GM23338 (cell line): ENCODE results near the gene TAF4B. TPM values are rescaled to one million over a fixed set of nuclear protein-coding genes. Genes with fewer than 3 reads are reported as not detected.

Experiments used
- ATAC-seq: fragments of 200-7000 bp; cut with Tn5 transposase; 3 replicates; pipeline ENCODE4 v1.9.1; 2020
- DNase-seq: peaks from one replicate; pipeline ENCODE4 v3.0.0-alpha.2; 2015; ENCODE audit warnings: low spot score
- H2AFZ ChIP-seq: fragments of 200-600 bp; sonication (generic); 2 replicates; pipeline ENCODE4 v1.8.0; 2016; ENCODE audit warnings: antibody characterized with exemption, mild to moderate bottlenecking, moderate library complexity
- H3F3A ChIP-seq: fragments of 200-600 bp; sonication (generic); replicated peaks from 2 replicates; pipeline ENCODE4 v1.8.0; 2017; ENCODE audit warnings: antibody characterized with exemption, mixed run types, low read depth
- H3K27ac ChIP-seq: fragments of 200-600 bp; sonication (generic); 2 replicates; pipeline ENCODE4 v1.6.1; 2016; ENCODE audit warnings: low read depth
- H3K27me3 ChIP-seq: fragments of 200-600 bp; sonication (generic); 2 replicates; pipeline ENCODE4 v1.8.0; 2016; ENCODE audit warnings: mild to moderate bottlenecking, mixed run types, moderate library complexity; ENCODE audit not compliant: insufficient read depth
- H3K36me3 ChIP-seq: fragments of 200-600 bp; sonication (generic); 2 replicates; pipeline ENCODE4 v1.8.0; 2016; ENCODE audit warnings: mild to moderate bottlenecking; ENCODE audit not compliant: insufficient read depth
- H3K4me1 ChIP-seq: fragments of 200-600 bp; sonication (generic); 2 replicates; pipeline ENCODE4 v1.8.0; 2016; ENCODE audit warnings: mild to moderate bottlenecking, moderate library complexity; ENCODE audit not compliant: insufficient read depth
- H3K4me2 ChIP-seq: fragments of 200-600 bp; sonication (generic); 2 replicates; pipeline ENCODE4 v1.7.1; 2017; ENCODE audit warnings: mixed run types
- H3K4me3 ChIP-seq: fragments of 200-600 bp; sonication (generic); 2 replicates; pipeline ENCODE4 v1.6.1; 2016; ENCODE audit warnings: mixed run types
- H3K79me2 ChIP-seq: fragments of 200-600 bp; sonication (generic); replicated peaks from 2 replicates; pipeline ENCODE4 v1.8.0; 2017; ENCODE audit warnings: mild to moderate bottlenecking; ENCODE audit not compliant: insufficient read depth
- H3K9me2 ChIP-seq: fragments of 200-600 bp; sonication (generic); 2 replicates; pipeline ENCODE4 v1.8.0; 2017; ENCODE audit not compliant: insufficient read depth
- H4K20me1 ChIP-seq: fragments of 200-600 bp; sonication (generic); replicated peaks from 2 replicates; pipeline ENCODE4 v1.8.0; 2017; ENCODE audit warnings: mild to moderate bottlenecking; ENCODE audit not compliant: insufficient read depth
- H3K27ac Mint-ChIP-seq: 2 replicates; pipeline ENCODE4 v1.8.0; 2020; ENCODE audit warnings: inconsistent platforms, mild to moderate bottlenecking, moderate library complexity, mixed read lengths
- H3K27me3 Mint-ChIP-seq: 3 replicates; pipeline ENCODE4 v1.8.0; 2022; ENCODE audit warnings: low read depth, mild to moderate bottlenecking, moderate library complexity, mixed read lengths, inconsistent platforms; ENCODE audit not compliant: insufficient read depth, poor library complexity
- H3K36me3 Mint-ChIP-seq: 3 replicates; pipeline ENCODE4 v1.8.0; 2021; ENCODE audit warnings: low read depth, mild to moderate bottlenecking, inconsistent platforms, moderate library complexity, mixed read lengths
- H3K4me1 Mint-ChIP-seq: 3 replicates; pipeline ENCODE4 v1.8.0; 2020; ENCODE audit warnings: mild to moderate bottlenecking, inconsistent platforms, mixed read lengths
- H3K4me3 Mint-ChIP-seq: 3 replicates; pipeline ENCODE4 v1.8.0; 2021; ENCODE audit warnings: moderate library complexity, mild to moderate bottlenecking, inconsistent platforms, mixed read lengths
- H3K9me3 Mint-ChIP-seq: 3 replicates; pipeline ENCODE4 v1.8.0; 2020; ENCODE audit warnings: moderate library complexity, mild to moderate bottlenecking, inconsistent platforms, mixed read lengths
- CREB1 ChIP-seq: fragments of 250-450 bp; sonication (Bioruptor Pico); IDR thresholded peaks from 2 replicates; pipeline ENCODE4 v1.5.0; 2020; ENCODE audit warnings: low read depth, mild to moderate bottlenecking, moderate library complexity
- CTCF ChIP-seq, 2 experiments: fragments of 200-600 bp in 1 of 2; sonication (generic) in 1 of 2; conservative IDR thresholded peaks; 2 replicates each; pipeline versions ENCODE4 v1.5.1 to v1.6.1; 2016 to 2017; ENCODE audit warnings: antibody characterized with exemption in 2 of 2, low read depth in 2 of 2, mild to moderate bottlenecking in 2 of 2, moderate library complexity in 1 of 2
- ETS1 ChIP-seq: IDR thresholded peaks from 2 replicates; pipeline ENCODE4 v1.6.1; 2016; ENCODE audit warnings: antibody characterized with exemption
- EZH2 ChIP-seq: fragments of 200-600 bp; sonication (generic); IDR thresholded peaks from one replicate; pipeline ENCODE4 v1.8.0; 2017; ENCODE audit warnings: antibody characterized with exemption, mild to moderate bottlenecking, low read depth; ENCODE audit not compliant: unreplicated experiment
- EZH2phosphoT487 ChIP-seq: fragments of 200-600 bp; sonication (generic); IDR thresholded peaks from one replicate; pipeline ENCODE4 v1.8.1; 2018; ENCODE audit warnings: antibody characterized with exemption; ENCODE audit not compliant: unreplicated experiment
- JUNB ChIP-seq: IDR thresholded peaks from one replicate; pipeline ENCODE4 v1.6.1; 2016; ENCODE audit warnings: antibody characterized with exemption; ENCODE audit not compliant: unreplicated experiment
- NANOG ChIP-seq: IDR thresholded peaks from 2 replicates; pipeline ENCODE4 v1.6.1; 2016; ENCODE audit warnings: antibody characterized with exemption, borderline replicate concordance
- POLR2AphosphoS5 ChIP-seq: IDR thresholded peaks from 2 replicates; pipeline ENCODE4 v1.6.1; 2016; ENCODE audit warnings: antibody characterized with exemption, low read depth
- STAT1 ChIP-seq: IDR thresholded peaks from one replicate; pipeline ENCODE4 v1.6.1; 2016; ENCODE audit warnings: antibody characterized with exemption; ENCODE audit not compliant: unreplicated experiment
- ZNF114 ChIP-seq: fragments of 250-450 bp; sonication (Bioruptor Pico); IDR thresholded peaks from 2 replicates; pipeline ENCODE4 v1.5.0; 2020; ENCODE audit warnings: mild to moderate bottlenecking, moderate library complexity
- ZNF331 ChIP-seq: fragments of 250-450 bp; sonication (Bioruptor Pico); IDR thresholded peaks from 2 replicates; pipeline ENCODE4 v1.5.0; 2020; ENCODE audit warnings: low read depth, mild to moderate bottlenecking, moderate library complexity
- ZNF462 ChIP-seq: fragments of 250-450 bp; sonication (Bioruptor Pico); IDR thresholded peaks from 2 replicates; pipeline ENCODE4 v1.5.0; 2020; ENCODE audit warnings: mild to moderate bottlenecking, moderate library complexity
- polyA plus RNA-seq: library from polyadenylated mRNA; unstranded; fragments of >200 nt; fragmentation: Nextera tagmentation; extraction: Ambion mirVana; gene quantifications from 2 replicates; pipeline ENCODE4 v1.2.1, GENCODE V29; 2016
- total RNA-seq: library from RNA; depleted of rRNA; stranded (reverse); fragments of >200 nt; shearing (Covaris generic); gene quantifications from 2 replicates; pipeline ENCODE4 v1.2.3, GENCODE V29; 2014
- TF ChIP-seq, protein P1 (sequence below): IDR thresholded peaks from one replicate; pipeline ENCODE4 v1.6.1; 2018; ENCODE audit warnings: antibody characterized with exemption; ENCODE audit not compliant: unreplicated experiment

The TAF4B gene
- total and polyA plus RNA-seq, 2 experiments from 2014 or later, result 9.4 to 27.3 TPM

- Histone ChIP-seq H3K27me3 (no peaks in the 10 kb centered on the region), H3K9me2 (no peaks in the 10 kb centered on the region), H3F3A (no peaks in the 10 kb centered on the region), H3K79me2 (no peaks in the 10 kb centered on the region), H3K4me1 (no peaks in the 10 kb centered on the region), H4K20me1 (no peaks in the 10 kb centered on the region), H3K4me3 (no peak overlapping the region), H3K36me3 (peaks cover 17% of the 10 kb centered on the region), H3K27ac (no peak overlapping the region; the same call in 1 of the 2 replicates), H3K4me2 (no peak overlapping the region), H2AFZ (no peak overlapping the region)
- ATAC-seq (no peak), DNase-seq (no peak)
- Mint-ChIP-seq H3K27ac (peak overlapping the region; percentile 8; the same call in 1 of the 2 replicates), H3K4me1 (no peaks in the 10 kb centered on the region), H3K27me3 (no peaks in the 10 kb centered on the region), H3K36me3 (peaks cover 14% of the 10 kb centered on the region; the same call in 2 of the 3 replicates), H3K9me3 (no peaks in the 10 kb centered on the region), H3K4me3 (no peak overlapping the region)
- TF ChIP-seq JUNB, result no peak
- no peak for TF ChIP-seq ZNF462
- TF ChIP-seq POLR2AphosphoS5, result no peak
- TF ChIP-seq, protein P1, sequence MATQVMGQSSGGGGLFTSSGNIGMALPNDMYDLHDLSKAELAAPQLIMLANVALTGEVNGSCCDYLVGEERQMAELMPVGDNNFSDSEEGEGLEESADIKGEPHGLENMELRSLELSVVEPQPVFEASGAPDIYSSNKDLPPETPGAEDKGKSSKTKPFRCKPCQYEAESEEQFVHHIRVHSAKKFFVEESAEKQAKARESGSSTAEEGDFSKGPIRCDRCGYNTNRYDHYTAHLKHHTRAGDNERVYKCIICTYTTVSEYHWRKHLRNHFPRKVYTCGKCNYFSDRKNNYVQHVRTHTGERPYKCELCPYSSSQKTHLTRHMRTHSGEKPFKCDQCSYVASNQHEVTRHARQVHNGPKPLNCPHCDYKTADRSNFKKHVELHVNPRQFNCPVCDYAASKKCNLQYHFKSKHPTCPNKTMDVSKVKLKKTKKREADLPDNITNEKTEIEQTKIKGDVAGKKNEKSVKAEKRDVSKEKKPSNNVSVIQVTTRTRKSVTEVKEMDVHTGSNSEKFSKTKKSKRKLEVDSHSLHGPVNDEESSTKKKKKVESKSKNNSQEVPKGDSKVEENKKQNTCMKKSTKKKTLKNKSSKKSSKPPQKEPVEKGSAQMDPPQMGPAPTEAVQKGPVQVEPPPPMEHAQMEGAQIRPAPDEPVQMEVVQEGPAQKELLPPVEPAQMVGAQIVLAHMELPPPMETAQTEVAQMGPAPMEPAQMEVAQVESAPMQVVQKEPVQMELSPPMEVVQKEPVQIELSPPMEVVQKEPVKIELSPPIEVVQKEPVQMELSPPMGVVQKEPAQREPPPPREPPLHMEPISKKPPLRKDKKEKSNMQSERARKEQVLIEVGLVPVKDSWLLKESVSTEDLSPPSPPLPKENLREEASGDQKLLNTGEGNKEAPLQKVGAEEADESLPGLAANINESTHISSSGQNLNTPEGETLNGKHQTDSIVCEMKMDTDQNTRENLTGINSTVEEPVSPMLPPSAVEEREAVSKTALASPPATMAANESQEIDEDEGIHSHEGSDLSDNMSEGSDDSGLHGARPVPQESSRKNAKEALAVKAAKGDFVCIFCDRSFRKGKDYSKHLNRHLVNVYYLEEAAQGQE, result no peak
- TF ChIP-seq CREB1 (CRISPR knock-in tag), result no peak
- no peak for TF ChIP-seq EZH2phosphoT487
- no peak for TF ChIP-seq ZNF331
- TF ChIP-seq EZH2, result no peak
- TF ChIP-seq ETS1, result no peak
- TF ChIP-seq STAT1, result no peak
- no peak for TF ChIP-seq NANOG
- no peak for TF ChIP-seq CTCF (conservative IDR thresholded peaks at IDR 0.05; ENCODE audit: low read depth in 2 of 2)
- TF ChIP-seq ZNF114, result no peak
Observed at GRCh38 chr18:26327062-26327461, 100.8 kb downstream of the TAF4B start.
